Fibroblast of lung (primary cell): Measurements from ENCODE around the gene CD247. TPM values are rescaled to one million over a fixed set of nuclear protein-coding genes. Genes with fewer than 3 reads are reported as not detected.

Experiments used
- DNase-seq, 2 donors: peaks; one replicate each; pipeline versions ENCODE4 v3.0.0 to v3.0.0-alpha.2; 2010; ENCODE audit warnings: low read depth in 2 of 2
- H2AFZ ChIP-seq: 2 replicates; pipeline ENCODE4 v1.5.1; 2012; ENCODE audit warnings: low read length, control low read depth, inconsistent platforms
- H3K27ac ChIP-seq: 2 replicates; pipeline ENCODE4 v1.5.1; 2011; ENCODE audit warnings: low read length, control low read depth; ENCODE audit not compliant: insufficient read depth
- H3K27me3 ChIP-seq: 2 replicates; pipeline ENCODE4 v1.5.1; 2011; ENCODE audit warnings: mild to moderate bottlenecking, low read length; ENCODE audit not compliant: control insufficient read depth, insufficient read depth
- H3K36me3 ChIP-seq: 2 replicates; pipeline ENCODE4 v1.5.1; 2011; ENCODE audit warnings: low read length; ENCODE audit not compliant: control insufficient read depth, insufficient read depth
- H3K4me1 ChIP-seq: 2 replicates; pipeline ENCODE4 v1.5.1; 2011; ENCODE audit warnings: low read length; ENCODE audit not compliant: control insufficient read depth, insufficient read depth; ENCODE audit errors: extremely low read depth
- H3K4me2 ChIP-seq: 2 replicates; pipeline ENCODE4 v1.5.1; 2011; ENCODE audit warnings: low read length, control low read depth; ENCODE audit not compliant: insufficient read depth; ENCODE audit errors: extremely low read depth
- H3K4me3 ChIP-seq, 4 experiments: fragments of 200-600 bp in 1 of 4; sonication (generic) in 1 of 4; replicated peaks in 1 of 4; 2 replicates each; pipeline ENCODE4 v1.5.1; 2011 to 2016; ENCODE audit warnings: low read length in 4 of 4, low read depth in 3 of 4, mild to moderate bottlenecking in 3 of 4, control low read depth in 2 of 4, inconsistent platforms in 1 of 4, mixed read lengths in 1 of 4; ENCODE audit not compliant: insufficient read depth in 1 of 4; ENCODE audit errors: control extremely low read depth in 1 of 4
- H3K79me2 ChIP-seq: 2 replicates; pipeline ENCODE4 v1.5.1; 2012; ENCODE audit warnings: mild to moderate bottlenecking, low read length, inconsistent platforms; ENCODE audit not compliant: control insufficient read depth, insufficient read depth
- H3K9ac ChIP-seq: 2 replicates; pipeline ENCODE4 v1.5.1; 2011; ENCODE audit warnings: mild to moderate bottlenecking, low read length, control low read depth; ENCODE audit not compliant: insufficient read depth
- H3K9me3 ChIP-seq: 2 replicates; pipeline ENCODE4 v1.5.1; 2012; ENCODE audit warnings: low read depth, low read length; ENCODE audit not compliant: control insufficient read depth, insufficient read depth
- H4K20me1 ChIP-seq: 2 replicates; pipeline ENCODE4 v1.5.1; 2011; ENCODE audit warnings: low read length; ENCODE audit not compliant: control insufficient read depth, insufficient read depth; ENCODE audit errors: extremely low read depth
- CTCF ChIP-seq, 2 donors: IDR thresholded peaks in 1 of 2; conservative IDR thresholded peaks in 1 of 2; 1 replicate in 1 of 2; 2 replicates in 1 of 2; pipeline ENCODE4 v1.5.1; 2011 to 2012; ENCODE audit warnings: low read length in 2 of 2, control low read depth in 1 of 2, inconsistent platforms in 1 of 2, low read depth in 1 of 2, mild to moderate bottlenecking in 1 of 2
- EZH2 ChIP-seq: IDR thresholded peaks from 2 replicates; pipeline ENCODE4 v1.5.1; 2012; ENCODE audit warnings: low read length, control low read depth, mild to moderate bottlenecking; ENCODE audit errors: missing control alignments
- polyA plus RNA-seq, 2 donors: library from polyadenylated mRNA; depleted of rRNA in 1 of 2; stranded (reverse) in 1 of 2; unstranded in 1 of 2; fragments of >200 nt; gene quantifications; 2 replicates each; pipeline ENCODE4 v1.2.1, GENCODE V29; 2011 to 2012; ENCODE audit warnings: missing spikeins in 1 of 2
- total RNA-seq: library from RNA; depleted of rRNA; stranded (reverse); fragments of >200 nt; gene quantifications from 2 replicates; pipeline ENCODE4 v1.2.1, GENCODE V29; 2014

CD247 gene
- total and polyA plus RNA-seq, 2 donors (not counting 1 experiment from before 2014, with no cell fraction given): not detected

DNA sequence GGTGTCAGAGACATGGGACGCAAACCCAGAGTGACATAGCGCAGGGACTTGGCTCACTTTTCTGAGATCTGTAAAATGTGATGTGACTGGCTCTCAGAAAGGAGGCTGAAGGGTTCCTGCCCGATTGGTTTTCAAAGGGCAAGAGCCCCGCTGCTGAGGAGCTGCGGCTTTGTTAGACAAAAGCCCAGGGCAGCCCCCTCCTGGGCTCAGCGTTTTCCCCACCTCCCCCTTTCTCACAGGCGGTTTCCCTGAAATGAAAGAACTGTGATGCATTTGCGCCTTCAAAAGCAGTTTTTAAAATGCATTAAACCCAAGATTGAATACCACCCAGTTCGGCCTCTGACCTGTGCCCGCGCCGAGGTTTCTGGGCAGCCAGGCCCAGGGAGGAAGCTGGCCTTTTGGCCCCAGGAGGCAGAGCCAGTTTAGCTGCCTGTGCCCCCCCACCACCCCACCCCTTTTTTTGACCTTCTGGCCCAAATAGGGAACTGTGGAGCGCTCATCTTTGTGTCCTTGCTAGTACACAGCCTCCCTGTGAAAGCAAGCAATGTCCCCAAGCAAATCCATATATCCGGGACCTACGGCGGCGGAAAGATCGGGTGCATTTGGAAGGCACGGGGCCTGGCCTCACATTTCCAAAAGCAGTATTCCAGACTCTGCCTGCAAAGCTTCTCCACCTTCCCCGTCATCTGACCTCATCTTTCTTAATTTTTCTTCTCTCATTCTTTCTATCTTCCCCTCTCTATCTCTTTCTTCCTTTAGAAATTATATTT, 28.6 kb downstream of the CD247 start:
- no peaks in the 10 kb centered on the region for H4K20me1 ChIP-seq
- TF ChIP-seq EZH2: no peak
- no peak for TF ChIP-seq CTCF (conservative IDR thresholded peaks at IDR 0.05 in 1 of 2, IDR thresholded peaks at IDR 0.05 in 1 of 2; ENCODE audit: low read depth in 1 of 2, low read length in 2 of 2)
- H3K9me3 ChIP-seq: no peaks in the 10 kb centered on the region
- H3K9ac ChIP-seq: no peak overlapping the region
- DNase-seq: no peak
- H3K36me3 ChIP-seq: no peaks in the 10 kb centered on the region
- no peak overlapping the region for H3K27ac ChIP-seq
- H2AFZ ChIP-seq: no peak overlapping the region
- no peaks in the 10 kb centered on the region for H3K79me2 ChIP-seq
- no peak overlapping the region for H3K4me3 ChIP-seq
- H3K27me3 ChIP-seq: no peaks in the 10 kb centered on the region
- no peak overlapping the region for H3K4me2 ChIP-seq
- H3K4me1 ChIP-seq: no peaks in the 10 kb centered on the region

- Histone ChIP-seq H3K36me3 (no peaks in the 10 kb centered on the region), H3K4me2 (no peak overlapping the region), H3K4me3 (no peak overlapping the region), H3K27me3 (no peaks in the 10 kb centered on the region), H2AFZ (no peak overlapping the region), H4K20me1 (no peaks in the 10 kb centered on the region), H3K79me2 (no peaks in the 10 kb centered on the region), H3K9me3 (no peaks in the 10 kb centered on the region), H3K4me1 (no peaks in the 10 kb centered on the region), H3K27ac (no peak overlapping the region), H3K9ac (no peak overlapping the region)
- no peak for DNase-seq
- TF ChIP-seq CTCF (conservative IDR thresholded peaks at IDR 0.05 in 1 of 2, IDR thresholded peaks at IDR 0.05 in 1 of 2; ENCODE audit: low read depth in 1 of 2, low read length in 2 of 2) (no peak), EZH2 (no peak)
Measured at GRCh38 chr1:167488786-167489185, 29.5 kb downstream of the CD247 start.

- H3K27ac ChIP-seq: no peak overlapping the region
Measured at GRCh38 chr1:167487614-167488013, 30.7 kb downstream of the CD247 start.

More at GRCh38 chr1:167487614-167488013, 30.7 kb downstream of the CD247 start:
- no peaks in the 10 kb centered on the region for H4K20me1 ChIP-seq
- DNase-seq: no peak
- no peaks in the 10 kb centered on the region for H3K9me3 ChIP-seq
- no peak overlapping the region for H2AFZ ChIP-seq
- TF ChIP-seq CTCF (conservative IDR thresholded peaks at IDR 0.05 in 1 of 2, IDR thresholded peaks at IDR 0.05 in 1 of 2; ENCODE audit: low read depth in 1 of 2, low read length in 2 of 2) (no peak), EZH2 (no peak)
- no peak overlapping the region for H3K9ac ChIP-seq
- H3K4me3 ChIP-seq: no peak overlapping the region
- no peaks in the 10 kb centered on the region for H3K79me2 ChIP-seq
- H3K36me3 ChIP-seq: no peaks in the 10 kb centered on the region
- no peaks in the 10 kb centered on the region for H3K4me1 ChIP-seq
- no peaks in the 10 kb centered on the region for H3K27me3 ChIP-seq
- no peak overlapping the region for H3K4me2 ChIP-seq
